Rectal smooth muscle tissue (tissue), 1 donor: ENCODE measurements around the gene ZFP14.
"Not testable (repeated sequence)": the region's sequence is repeated elsewhere in the genome, so short reads cannot be mapped to it uniquely, and the experiment has no call there.

ENCODE experiments used
- H3K27ac ChIP-seq: one replicate; pipeline ENCODE4 v1.7.0; 2013; ENCODE audit warnings: low read depth, low read length, inconsistent platforms
- H3K27me3 ChIP-seq: one replicate; pipeline ENCODE4 v1.7.0; 2013; ENCODE audit warnings: low read length; ENCODE audit not compliant: control insufficient read depth, insufficient read depth
- H3K36me3 ChIP-seq: one replicate; pipeline ENCODE4 v1.7.0; 2013; ENCODE audit warnings: low read length; ENCODE audit not compliant: control insufficient read depth, insufficient read depth
- H3K4me1 ChIP-seq: one replicate; pipeline ENCODE4 v1.7.0; 2013; ENCODE audit warnings: low read length; ENCODE audit not compliant: control insufficient read depth, insufficient read depth
- H3K4me3 ChIP-seq: one replicate; pipeline ENCODE4 v1.7.0; 2013; ENCODE audit warnings: low read length
- H3K9ac ChIP-seq: one replicate; pipeline ENCODE4 v1.7.0; 2013; ENCODE audit warnings: low read length

ZFP14 gene

DNA sequence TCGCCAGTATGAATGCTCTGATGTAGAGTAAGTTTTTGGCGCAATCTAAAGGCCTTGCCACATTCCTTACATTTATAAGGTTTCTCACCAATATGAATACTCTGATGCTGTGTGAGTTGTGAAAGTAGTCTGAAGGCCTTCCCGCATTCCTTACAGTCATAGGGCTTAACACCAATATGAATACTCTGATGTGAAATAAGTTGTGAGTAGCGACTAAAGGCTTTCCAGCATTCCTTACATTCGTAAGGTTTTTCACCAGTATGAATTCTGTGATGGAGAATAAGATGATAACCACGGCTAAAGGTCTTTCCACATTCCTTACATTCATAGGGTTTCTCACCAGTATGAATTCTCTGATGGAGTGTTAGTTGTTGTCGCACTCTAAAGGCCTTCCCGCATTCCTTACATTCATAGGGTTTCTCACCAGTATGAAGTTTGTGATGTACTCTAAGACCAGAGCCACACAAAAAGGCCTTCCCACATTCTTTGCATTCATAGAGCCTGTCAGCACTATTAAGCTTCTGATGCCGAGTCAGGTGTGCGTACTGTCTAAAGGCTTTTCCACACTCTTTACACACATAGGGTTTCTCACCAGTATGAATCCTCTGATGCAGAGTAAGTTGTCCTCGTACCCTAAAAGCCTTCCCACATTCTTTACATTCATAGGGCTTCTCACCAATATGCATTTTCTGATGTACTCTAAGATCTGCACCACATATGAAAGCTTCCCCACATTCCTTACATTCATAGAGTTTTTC, 14.1 kb upstream of the ZFP14 start:
- Histone ChIP-seq H3K4me3 (no peak overlapping the region), H3K27ac (no peak overlapping the region), H3K4me1 (no peaks in the 10 kb centered on the region), H3K9ac (no peak overlapping the region), H3K36me3 (peaks cover 30% of the 10 kb centered on the region), H3K27me3 (no peaks in the 10 kb centered on the region)

DNA sequence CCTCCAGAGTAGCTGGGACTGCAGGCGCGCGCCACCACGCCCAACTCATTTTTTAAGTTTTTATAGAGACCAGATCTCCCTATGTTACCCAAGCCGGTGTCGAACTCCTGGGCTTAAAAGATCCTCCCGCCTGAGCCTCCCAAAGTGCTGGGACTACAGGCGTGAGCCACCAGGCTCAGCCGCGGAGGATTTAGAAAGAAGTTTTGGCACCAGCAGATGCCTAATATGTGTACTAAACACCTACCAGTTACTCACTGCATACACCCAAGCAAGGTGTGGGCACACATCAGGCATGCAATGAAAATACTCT, 464 bp upstream of the ZFP14 start:
- H3K27me3 ChIP-seq, result no peaks in the 10 kb centered on the region
- H3K4me1 ChIP-seq, result peaks cover 5% of the 10 kb centered on the region
- peak overlapping the region; percentile 49 for H3K9ac ChIP-seq
- H3K27ac ChIP-seq, result peak overlapping the region; percentile 83
- H3K36me3 ChIP-seq, result no peaks in the 10 kb centered on the region
- peak overlapping the region; percentile 88 for H3K4me3 ChIP-seq

DNA sequence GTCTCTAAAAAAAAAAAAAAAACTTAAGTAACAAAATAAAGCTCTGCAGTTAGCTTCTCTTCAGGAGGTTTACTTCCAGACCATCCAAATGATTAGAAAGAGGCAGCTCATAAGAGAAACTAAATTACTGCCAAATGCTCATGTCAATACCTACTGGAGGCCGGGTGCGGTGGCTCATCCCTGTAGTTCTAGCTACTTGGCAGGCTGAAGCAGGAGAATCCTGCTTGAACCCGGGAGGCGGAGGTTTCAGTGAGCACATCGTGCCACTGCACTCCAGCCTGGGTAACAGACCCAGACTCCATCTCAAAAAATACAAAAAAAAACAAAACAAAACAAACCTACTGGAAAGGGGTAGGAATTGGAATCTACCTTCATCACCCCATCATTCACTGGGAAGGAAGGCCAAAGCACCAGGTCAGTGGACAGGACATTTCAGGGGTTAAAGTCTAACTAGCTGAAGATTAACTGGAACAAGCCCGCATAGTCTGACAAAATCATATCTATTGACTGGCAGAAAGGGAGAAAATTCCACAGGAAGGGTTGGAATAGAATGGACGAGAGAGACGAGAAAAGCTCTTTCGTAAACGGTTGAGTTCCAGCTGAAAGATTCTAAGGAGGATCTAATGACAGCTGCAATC, 1.3 kb downstream of the ZFP14 start:
- Histone ChIP-seq H3K9ac (no peak overlapping the region), H3K4me1 (peaks cover 5% of the 10 kb centered on the region), H3K36me3 (no peaks in the 10 kb centered on the region), H3K27me3 (no peaks in the 10 kb centered on the region), H3K27ac (no peak overlapping the region), H3K4me3 (peak overlapping the region; percentile 88)

DNA sequence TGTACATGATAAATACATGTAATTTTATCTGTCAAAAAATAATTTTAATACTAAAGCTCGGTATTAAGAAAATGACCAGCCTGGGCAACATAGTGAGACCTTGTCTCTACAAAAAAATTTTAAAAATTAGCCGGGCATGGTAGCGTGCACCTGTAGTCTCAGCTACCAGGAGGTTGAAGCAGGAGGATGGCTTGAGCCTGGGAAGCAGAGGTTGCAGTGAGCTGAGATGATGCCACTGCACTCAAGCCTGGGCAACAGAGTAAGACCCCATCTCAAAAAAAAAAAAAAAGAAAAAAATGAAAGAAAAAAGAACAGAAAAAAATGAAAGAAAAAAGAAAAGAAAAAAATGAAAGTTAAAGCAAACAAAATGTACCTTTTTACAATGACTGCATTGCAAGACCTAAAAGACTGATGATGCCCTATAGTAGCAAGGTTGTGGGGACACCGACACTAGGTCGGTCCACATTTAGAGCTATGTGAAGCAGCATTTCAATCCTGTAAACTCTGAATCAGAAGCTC, 5.3 kb downstream of the ZFP14 start:
- H3K36me3 ChIP-seq, result no peaks in the 10 kb centered on the region

DNA sequence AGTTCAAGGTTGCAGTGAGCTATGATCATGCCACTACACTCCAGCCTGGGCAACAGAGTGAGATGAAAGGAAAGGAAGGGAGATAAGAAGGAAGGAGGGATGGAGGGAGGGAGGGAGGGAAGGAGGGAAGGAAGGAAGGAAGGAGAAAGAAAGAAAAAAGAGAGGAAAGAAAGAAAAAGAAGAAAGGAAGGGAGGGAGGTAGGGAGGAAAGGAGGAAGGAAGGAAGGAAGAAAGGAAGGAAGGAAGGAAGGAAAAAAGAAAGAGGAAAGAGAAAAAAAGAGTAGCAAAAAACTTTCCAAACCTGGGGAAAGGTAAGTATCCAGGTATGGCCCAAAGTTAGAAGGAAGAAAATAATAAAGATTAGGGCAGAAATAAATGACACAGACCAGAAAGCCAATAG, 7.1 kb downstream of the ZFP14 start:
- no peaks in the 10 kb centered on the region for H3K4me1 ChIP-seq
- H3K27ac ChIP-seq, result no peak overlapping the region
- H3K4me3 ChIP-seq, result no peak overlapping the region
- H3K27me3 ChIP-seq, result no peaks in the 10 kb centered on the region
- no peak overlapping the region for H3K9ac ChIP-seq
- H3K36me3 ChIP-seq, result peaks cover 2% of the 10 kb centered on the region

More for the DNA sequence above, 5.3 kb downstream of the ZFP14 start:
- Histone ChIP-seq H3K4me3 (no peak overlapping the region), H3K27ac (no peak overlapping the region), H3K9ac (no peak overlapping the region), H3K4me1 (peaks cover 5% of the 10 kb centered on the region), H3K27me3 (no peaks in the 10 kb centered on the region)

DNA sequence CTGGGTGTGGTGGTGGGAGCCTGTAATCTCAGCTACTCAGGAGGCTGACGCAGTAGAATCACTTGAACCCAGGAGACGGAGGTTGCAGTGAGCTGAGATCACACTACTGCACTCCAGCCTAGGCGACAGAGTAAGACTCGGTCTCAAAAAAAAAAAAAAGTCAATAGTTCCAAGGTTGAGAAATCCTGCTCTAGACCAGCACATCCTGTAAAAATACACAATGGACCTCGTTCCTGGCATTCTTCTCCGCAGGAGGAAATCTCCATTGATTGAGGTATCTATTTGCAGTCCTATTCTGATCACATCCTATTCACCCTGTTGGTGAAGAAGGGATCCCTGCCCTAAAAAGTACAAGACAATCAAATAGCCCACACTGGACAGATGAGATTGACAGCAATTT, 15.2 kb downstream of the ZFP14 start:
- H3K4me3 ChIP-seq, result no peak overlapping the region
- peaks cover 34% of the 10 kb centered on the region for H3K36me3 ChIP-seq
- no peaks in the 10 kb centered on the region for H3K27me3 ChIP-seq
- H3K4me1 ChIP-seq, result no peaks in the 10 kb centered on the region
- H3K27ac ChIP-seq, result no peak overlapping the region
- no peak overlapping the region for H3K9ac ChIP-seq

- Histone ChIP-seq H3K27ac (no peak overlapping the region), H3K27me3 (no peaks in the 10 kb centered on the region), H3K9ac (no peak overlapping the region), H3K36me3 (peaks cover 7% of the 10 kb centered on the region), H3K4me3 (no peak overlapping the region), H3K4me1 (no peaks in the 10 kb centered on the region)
Measured at GRCh38 chr19:36340786-36341372, 38.1 kb downstream of the ZFP14 start.

DNA sequence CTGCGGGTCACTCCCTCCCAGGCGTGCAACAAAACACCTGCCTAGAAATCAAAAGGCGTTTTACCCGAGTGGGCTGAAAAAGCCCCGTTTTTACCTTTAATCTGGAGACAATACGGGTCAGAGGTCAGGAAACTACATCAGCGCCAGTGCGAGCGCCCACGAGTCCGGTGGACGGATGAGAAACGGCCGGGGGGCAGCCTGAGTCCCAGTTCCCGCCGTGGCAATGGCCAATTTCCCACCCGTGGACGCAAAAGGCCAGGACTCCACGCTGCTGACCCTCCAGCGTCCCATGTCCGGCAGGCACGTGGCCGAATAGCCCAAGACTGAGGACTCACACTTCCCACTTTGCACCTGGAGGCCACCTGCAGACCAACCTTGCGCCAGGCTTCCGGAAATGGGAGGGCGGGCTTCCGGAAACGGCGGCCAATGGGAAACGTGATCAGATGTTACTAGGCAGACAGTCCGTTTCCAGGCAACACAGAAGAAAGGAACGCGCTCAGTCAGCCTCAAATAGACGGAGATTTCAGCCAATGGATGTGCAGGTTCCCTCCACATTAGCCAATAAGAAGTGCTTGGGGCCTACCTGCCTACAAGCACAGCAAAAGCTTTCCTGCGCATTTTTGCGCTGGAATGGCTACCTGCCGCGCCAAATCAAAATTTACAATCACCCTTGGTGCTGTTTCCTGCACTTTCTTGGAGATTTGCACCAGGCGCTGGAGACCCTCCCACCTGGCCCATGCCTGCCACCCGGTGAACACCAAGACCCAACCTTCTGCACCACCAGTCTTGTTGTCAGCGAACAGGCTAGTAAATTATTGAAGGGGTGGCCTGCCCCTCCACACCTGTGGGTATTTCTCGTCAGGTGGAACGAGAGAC, 47.4 kb downstream of the ZFP14 start:
- no peaks in the 10 kb centered on the region for H3K27me3 ChIP-seq
- H3K4me1 ChIP-seq, result no peaks in the 10 kb centered on the region
- peaks cover 3% of the 10 kb centered on the region for H3K36me3 ChIP-seq
- H3K9ac ChIP-seq, result no peak overlapping the region
- no peak overlapping the region for H3K27ac ChIP-seq
- peak overlapping the region; percentile 83 for H3K4me3 ChIP-seq

DNA sequence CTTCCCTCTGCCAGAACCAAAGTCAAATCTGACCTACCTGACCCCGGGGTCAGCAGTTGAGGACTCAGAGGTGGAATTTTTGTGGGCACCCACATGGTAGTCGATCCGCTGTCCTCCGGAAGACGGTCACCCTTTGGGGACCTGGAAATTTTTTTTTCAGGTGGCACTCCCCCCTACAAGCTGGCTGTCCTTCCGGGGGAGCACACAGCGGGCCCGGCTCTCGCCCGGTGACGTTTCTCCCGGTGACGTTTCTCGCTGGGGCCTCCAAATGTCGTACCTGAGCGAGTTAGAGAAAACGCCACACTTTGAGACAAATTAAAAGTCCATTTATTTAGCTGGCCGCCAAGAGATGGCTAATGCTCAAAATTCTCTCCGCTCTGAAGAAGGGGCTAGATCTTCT, 48.8 kb downstream of the ZFP14 start:
- Histone ChIP-seq H3K4me3 (no peak overlapping the region), H3K27ac (no peak overlapping the region), H3K36me3 (peaks cover 3% of the 10 kb centered on the region), H3K27me3 (no peaks in the 10 kb centered on the region), H3K9ac (no peak overlapping the region), H3K4me1 (no peaks in the 10 kb centered on the region)

- H3K36me3 ChIP-seq, H3K4me3 ChIP-seq, H3K9ac ChIP-seq, H3K27ac ChIP-seq, H3K27me3 ChIP-seq, H3K4me1 ChIP-seq: not testable (repeated sequence)
Measured at GRCh38 chr19:36329534-36329933, 49.5 kb downstream of the ZFP14 start.

DNA sequence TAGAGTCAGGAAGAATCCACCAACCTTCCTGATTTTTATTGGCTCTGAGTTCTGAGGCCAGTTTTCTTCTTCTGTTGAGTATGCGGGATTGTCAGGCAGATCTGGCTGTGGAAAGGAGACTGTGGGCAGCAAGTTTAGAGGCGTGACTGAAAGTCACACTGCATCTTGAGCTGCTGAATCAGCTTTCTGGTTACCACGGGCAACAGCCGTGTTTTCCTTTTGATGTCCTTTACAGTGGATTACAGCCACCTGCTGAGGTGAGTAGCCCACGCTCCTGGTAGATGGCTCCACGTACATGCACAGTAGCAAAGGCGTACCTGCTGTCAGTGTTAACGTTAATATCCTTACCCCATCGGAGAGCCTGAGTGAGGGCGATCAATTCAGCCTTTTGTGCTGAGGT, 52.4 kb downstream of the ZFP14 start:
- not testable (repeated sequence) for H3K27ac ChIP-seq, H3K27me3 ChIP-seq, H3K4me3 ChIP-seq, H3K4me1 ChIP-seq, H3K36me3 ChIP-seq, H3K9ac ChIP-seq

GRCh38 chr19:36315164-36315563, 63.8 kb downstream of the ZFP14 start:
- H3K27ac ChIP-seq, H3K27me3 ChIP-seq, H3K4me3 ChIP-seq, H3K9ac ChIP-seq, H3K4me1 ChIP-seq, H3K36me3 ChIP-seq: not testable (repeated sequence)
